Esophagus squamous epithelium (tissue), 4 donors: Measurements from ENCODE around the gene QRICH2.

Experiments used
- CTCF ChIP-seq, 6 experiments: fragments of 450-650 bp in 4 of 6; fragments of 200-600 bp in 2 of 6; sonication (generic) in 2 of 6; IDR thresholded peaks; one replicate each; pipeline ENCODE4 v1.5.1; 2016 to 2019; ENCODE audit warnings: antibody characterized with exemption in 6 of 6, mild to moderate bottlenecking in 4 of 6, moderate library complexity in 4 of 6
- POLR2A ChIP-seq, 4 donors: fragments of 450-650 bp; IDR thresholded peaks; one replicate each; pipeline ENCODE4 v1.6.1; 2017; ENCODE audit warnings: antibody characterized with exemption in 4 of 4, mild to moderate bottlenecking in 4 of 4, moderate library complexity in 3 of 4

- TF ChIP-seq CTCF (IDR thresholded peaks at IDR 0.05) (no peak), POLR2A (IDR thresholded peaks at IDR 0.05) (no peak)
Measured at GRCh38 chr17:76266244-76266938, 41.7 kb downstream of the QRICH2 start.
